ENCODE results near the gene KLHL26.

GRCh38 chr19:18639706-18640243 lies 2.9 kb downstream of the KLHL26 start:
- TF ChIP-seq CTCF (IDR thresholded peaks at IDR 0.05; ENCODE audit: poor library complexity, severe bottlenecking) (no peak), MXI1 (conservative IDR thresholded peaks at IDR 0.05; ENCODE audit: poor library complexity, severe bottlenecking) (no peak), POLR2AphosphoS5 (IDR thresholded peaks at IDR 0.05) (no peak), SMC3 (conservative IDR thresholded peaks at IDR 0.05; ENCODE audit: poor library complexity) (no peak), RAD21 (conservative IDR thresholded peaks at IDR 0.05) (no peak), EZH2 (IDR thresholded peaks at IDR 0.05; ENCODE audit: borderline replicate concordance, insufficient read depth, low read length, poor library complexity, severe bottlenecking) (no peak), EP300 (conservative IDR thresholded peaks at IDR 0.05; ENCODE audit: poor library complexity, severe bottlenecking) (no peak), TAF1 (IDR thresholded peaks at IDR 0.05; ENCODE audit: low read depth) (no peak)
- TF ChIP-seq, protein P1, sequence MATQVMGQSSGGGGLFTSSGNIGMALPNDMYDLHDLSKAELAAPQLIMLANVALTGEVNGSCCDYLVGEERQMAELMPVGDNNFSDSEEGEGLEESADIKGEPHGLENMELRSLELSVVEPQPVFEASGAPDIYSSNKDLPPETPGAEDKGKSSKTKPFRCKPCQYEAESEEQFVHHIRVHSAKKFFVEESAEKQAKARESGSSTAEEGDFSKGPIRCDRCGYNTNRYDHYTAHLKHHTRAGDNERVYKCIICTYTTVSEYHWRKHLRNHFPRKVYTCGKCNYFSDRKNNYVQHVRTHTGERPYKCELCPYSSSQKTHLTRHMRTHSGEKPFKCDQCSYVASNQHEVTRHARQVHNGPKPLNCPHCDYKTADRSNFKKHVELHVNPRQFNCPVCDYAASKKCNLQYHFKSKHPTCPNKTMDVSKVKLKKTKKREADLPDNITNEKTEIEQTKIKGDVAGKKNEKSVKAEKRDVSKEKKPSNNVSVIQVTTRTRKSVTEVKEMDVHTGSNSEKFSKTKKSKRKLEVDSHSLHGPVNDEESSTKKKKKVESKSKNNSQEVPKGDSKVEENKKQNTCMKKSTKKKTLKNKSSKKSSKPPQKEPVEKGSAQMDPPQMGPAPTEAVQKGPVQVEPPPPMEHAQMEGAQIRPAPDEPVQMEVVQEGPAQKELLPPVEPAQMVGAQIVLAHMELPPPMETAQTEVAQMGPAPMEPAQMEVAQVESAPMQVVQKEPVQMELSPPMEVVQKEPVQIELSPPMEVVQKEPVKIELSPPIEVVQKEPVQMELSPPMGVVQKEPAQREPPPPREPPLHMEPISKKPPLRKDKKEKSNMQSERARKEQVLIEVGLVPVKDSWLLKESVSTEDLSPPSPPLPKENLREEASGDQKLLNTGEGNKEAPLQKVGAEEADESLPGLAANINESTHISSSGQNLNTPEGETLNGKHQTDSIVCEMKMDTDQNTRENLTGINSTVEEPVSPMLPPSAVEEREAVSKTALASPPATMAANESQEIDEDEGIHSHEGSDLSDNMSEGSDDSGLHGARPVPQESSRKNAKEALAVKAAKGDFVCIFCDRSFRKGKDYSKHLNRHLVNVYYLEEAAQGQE (IDR thresholded peaks at IDR 0.05; ENCODE audit: borderline replicate concordance): no peak

Measured in neural cell (in vitro differentiated cells).